Tibial nerve (tissue), 4 donors: ENCODE results near the gene RFC1.

Experiments
- EP300 ChIP-seq, 2 donors: sonication (generic); formaldehyde crosslinking; IDR thresholded peaks; one replicate each; pipeline ENCODE4 v1.6.1; 2017; ENCODE audit warnings: antibody characterized with exemption in 2 of 2, mild to moderate bottlenecking in 1 of 2
- POLR2A ChIP-seq, 2 donors: fragments of 450-650 bp; IDR thresholded peaks; one replicate each; pipeline ENCODE4 v1.6.1; 2017; ENCODE audit warnings: antibody characterized with exemption in 2 of 2, mild to moderate bottlenecking in 2 of 2, moderate library complexity in 2 of 2
- TF ChIP-seq, protein P1 (sequence below), 5 experiments: fragments of 200-600 bp in 3 of 5; fragments of 450-650 bp in 2 of 5; sonication (generic) in 3 of 5; IDR thresholded peaks; one replicate each; pipeline ENCODE4 v1.5.1; 2016 to 2019; ENCODE audit warnings: antibody characterized with exemption in 5 of 5, mild to moderate bottlenecking in 3 of 5, moderate library complexity in 2 of 5

DNA sequence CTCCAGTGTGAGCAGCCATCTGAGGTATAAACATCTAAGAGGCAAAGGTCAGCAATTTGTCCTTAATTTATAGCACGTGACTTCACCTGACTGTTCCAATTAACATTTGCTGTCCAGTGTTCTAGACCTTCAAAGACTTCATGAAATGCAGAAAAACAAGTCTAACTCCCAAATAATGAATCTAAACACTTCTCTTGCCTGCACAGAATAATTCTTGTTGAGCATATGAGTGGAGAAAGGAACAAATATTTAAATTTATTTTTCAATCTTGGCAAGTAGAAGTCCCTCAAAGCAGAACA lies 12.0 kb downstream of the RFC1 start:
- TF ChIP-seq POLR2A (IDR thresholded peaks at IDR 0.05) (no peak), EP300 (IDR thresholded peaks at IDR 0.05) (no peak)
- TF ChIP-seq, protein P1, sequence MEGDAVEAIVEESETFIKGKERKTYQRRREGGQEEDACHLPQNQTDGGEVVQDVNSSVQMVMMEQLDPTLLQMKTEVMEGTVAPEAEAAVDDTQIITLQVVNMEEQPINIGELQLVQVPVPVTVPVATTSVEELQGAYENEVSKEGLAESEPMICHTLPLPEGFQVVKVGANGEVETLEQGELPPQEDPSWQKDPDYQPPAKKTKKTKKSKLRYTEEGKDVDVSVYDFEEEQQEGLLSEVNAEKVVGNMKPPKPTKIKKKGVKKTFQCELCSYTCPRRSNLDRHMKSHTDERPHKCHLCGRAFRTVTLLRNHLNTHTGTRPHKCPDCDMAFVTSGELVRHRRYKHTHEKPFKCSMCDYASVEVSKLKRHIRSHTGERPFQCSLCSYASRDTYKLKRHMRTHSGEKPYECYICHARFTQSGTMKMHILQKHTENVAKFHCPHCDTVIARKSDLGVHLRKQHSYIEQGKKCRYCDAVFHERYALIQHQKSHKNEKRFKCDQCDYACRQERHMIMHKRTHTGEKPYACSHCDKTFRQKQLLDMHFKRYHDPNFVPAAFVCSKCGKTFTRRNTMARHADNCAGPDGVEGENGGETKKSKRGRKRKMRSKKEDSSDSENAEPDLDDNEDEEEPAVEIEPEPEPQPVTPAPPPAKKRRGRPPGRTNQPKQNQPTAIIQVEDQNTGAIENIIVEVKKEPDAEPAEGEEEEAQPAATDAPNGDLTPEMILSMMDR (IDR thresholded peaks at IDR 0.05): no peak
